ENCODE results near the gene RBBP8NL. TPM values are rescaled to one million over a fixed set of nuclear protein-coding genes. Genes with fewer than 3 reads are reported as not detected.
A peak's percentile ranks its signal among the peaks of the same experiment; 100 is the strongest.

The RBBP8NL gene
- total RNA-seq, 1 donor from 2014 or later = not detected

DNA sequence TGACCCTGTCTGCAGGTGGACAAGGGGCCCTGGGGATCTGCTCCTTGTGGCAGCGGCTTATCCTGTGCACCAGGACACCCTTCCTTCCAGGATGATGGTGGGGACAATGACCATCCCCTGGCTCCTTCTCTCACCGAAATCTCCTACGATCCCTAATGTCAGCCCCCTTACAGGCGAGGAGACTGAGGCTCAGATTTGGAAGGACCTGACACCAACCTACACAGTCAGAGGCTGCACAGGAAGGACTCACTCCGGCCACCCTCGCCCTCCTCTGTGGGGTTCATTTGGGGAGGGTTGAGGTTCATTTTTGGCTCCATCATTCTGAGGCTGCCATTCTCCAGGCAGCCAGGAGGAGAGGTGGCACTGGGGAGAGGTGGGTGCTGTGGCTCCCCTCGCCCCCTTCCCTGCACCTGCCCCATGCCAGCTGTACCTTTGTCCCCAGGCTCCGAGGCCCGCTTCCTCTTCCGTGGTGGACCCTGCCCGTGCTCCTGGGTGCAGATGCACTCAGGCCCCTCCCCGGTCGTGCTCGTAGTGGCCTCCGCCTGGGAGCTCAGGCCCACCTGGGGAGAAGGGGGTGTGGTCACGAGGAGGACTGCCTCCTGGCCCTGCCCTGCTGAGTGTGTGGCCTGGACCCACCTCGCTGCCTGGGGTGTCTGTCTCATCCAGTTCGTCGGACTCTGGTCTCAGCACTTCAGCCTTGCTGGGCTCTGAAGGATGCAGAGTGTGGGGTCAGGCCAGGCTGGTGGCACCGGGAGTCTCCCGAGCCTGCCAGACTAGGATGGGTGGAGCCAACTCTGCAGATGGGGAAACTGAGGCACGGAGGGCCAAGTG, 14.9 kb downstream of the RBBP8NL start:
- ATAC-seq = no peak
- no peak for DNase-seq
- intact Hi-C loops (cut with micrococcal nuclease) = no loop called here

DNA sequence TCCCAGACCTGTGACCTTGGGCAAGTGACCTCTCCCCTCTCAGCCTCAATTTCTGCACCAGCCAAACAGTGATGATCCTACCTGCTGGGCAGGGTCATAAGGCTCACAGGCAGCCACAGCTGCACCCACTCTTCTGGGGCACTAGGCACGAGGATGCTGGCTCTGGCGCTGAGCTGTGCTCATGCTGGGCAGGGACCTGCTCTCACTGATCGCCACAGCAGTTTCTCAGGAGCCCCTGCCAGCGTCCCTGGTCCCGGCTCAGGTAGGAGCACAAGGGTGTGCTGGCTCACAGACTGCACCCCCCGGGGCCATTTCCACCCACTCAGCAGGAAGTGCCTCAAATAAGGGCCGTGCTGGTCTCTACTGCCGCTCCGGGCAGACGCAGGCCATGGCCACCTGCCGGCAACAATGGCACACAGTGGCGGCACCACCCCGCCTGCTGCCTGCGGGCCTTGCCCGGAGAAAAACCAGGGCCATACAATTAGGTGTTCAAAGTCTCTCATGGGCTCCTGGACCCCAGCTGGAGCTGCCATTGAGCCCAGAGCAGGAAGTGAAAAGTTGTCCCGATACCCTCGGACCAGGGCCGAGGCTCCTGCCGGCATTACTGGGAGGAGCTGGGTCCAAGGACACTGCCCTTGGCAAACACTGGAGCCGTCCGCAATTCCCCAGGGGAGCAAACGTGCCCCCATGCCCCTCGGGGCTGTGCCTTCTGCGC, 15.7 kb downstream of the RBBP8NL start:
- ATAC-seq = no peak
- no peak for DNase-seq
- intact Hi-C loops (cut with micrococcal nuclease) = no loop called here

DNA sequence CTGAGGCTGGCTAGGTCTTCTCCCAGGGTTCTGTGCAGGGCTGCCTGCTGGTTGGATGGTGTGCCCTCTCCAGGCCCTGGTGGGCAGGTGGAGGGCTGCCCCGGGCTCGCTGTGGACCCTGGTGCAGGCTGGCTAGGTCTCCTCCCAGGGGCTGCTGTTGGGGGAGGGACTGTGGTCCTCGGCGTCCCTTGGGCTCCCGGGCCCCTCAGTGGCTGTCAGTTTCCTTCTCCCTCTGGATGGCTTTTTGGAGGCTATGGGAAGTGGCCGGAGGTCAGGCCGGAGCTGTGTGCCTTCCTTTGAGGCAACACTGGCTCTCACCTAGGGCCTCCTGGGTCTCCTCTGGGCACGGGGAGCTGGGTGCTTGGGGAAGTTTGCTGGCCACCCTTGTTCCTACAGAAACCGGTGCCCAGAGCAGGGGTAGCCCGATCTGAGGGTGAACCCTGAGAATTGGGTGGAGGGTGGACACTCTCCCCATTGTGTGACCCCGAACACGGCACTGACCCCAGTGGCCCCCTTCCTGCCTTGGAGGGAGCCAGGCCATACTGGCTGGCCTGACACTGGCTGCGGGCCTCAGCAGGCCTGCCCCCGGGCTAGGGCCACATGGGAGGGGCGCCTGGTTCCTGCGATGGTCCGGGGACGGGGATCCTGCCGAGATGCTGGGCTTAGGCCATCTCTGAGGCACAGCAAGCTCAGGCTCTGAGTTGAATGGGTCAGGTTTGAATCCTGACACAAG, 16.4 kb downstream of the RBBP8NL start:
- DNase-seq (no peak), ATAC-seq (no peak)
- intact Hi-C loops (cut with micrococcal nuclease) = no loop called here

GRCh38 chr20:62409931-62410745, 17.2 kb downstream of the RBBP8NL start:
- DNase-seq (peak; percentile 72), ATAC-seq (peak; percentile 37)
- intact Hi-C loops (cut with micrococcal nuclease) = no loop called here

DNA sequence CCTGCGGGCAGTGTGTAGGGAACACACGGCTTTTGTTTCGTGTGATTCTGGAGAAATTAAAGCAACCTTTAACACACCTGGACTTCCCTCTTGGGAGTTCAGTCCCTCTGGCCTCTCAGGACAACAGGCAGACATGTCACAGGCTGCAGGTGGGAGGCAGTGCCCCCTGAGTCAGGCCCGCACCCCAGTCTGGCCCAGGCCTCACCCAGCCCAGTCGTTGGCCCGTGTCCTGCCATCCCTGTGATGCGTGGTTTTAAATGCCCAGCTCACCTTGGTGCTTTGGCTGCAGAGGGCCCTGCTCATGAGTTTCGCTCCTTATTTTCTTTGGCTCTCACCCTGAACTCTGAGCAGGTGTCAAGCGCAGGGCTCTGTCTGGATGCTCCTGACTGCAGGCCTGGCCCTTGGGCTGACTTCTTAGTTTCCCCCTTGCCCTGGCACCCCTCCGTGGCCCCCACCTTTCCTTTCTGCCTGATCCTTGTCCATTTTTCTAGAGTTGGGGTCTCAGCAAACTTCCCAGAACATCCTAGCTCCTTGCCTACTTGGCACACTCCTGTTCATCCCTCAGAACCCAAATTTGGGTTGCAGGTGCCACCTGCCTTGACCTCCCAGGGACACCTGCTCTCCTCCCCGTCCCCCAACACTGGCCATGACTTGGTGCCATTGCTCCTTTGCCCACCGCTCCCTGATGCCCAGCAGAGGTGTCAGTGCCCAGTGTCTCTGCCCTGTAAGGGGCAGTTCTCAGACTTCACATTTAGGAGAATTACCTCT, 18.1 kb downstream of the RBBP8NL start:
- ATAC-seq = no peak
- intact Hi-C loops (cut with micrococcal nuclease) = no loop called here
- no peak for DNase-seq

GRCh38 chr20:62408640-62409039, 18.7 kb downstream of the RBBP8NL start:
- ATAC-seq (no peak), DNase-seq (no peak)
- intact Hi-C loops (cut with micrococcal nuclease) = no loop called here

DNA sequence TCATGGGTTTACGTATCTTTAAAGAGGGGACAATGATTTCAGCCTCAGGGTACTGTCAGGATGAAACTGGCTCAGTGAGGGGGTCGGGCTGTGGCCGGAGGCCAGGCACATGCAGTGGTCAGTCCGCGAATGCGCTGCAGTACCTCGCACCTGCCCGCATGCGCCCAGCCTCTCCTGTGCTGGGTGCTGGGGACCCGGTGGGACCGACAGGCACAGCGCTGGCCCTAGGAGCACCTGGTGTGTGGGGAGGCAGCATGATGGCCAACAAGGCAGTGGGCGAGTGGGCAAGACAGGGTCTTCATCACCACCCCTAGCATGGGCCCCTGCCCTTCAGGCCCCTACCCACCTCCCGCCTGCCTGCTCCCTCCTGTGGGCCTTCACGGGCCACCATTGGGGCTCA, 19.3 kb downstream of the RBBP8NL start:
- intact Hi-C loops (cut with micrococcal nuclease) = no loop called here
- DNase-seq = no peak

GRCh38 chr20:62407221-62407992, 19.9 kb downstream of the RBBP8NL start, which contains the start of gene CABLES2:
Gene CABLES2, minus strand, starts transcription at chr20:62407285. Its CDS starts 9 bp downstream, at chr20:62407276.
- peak; percentile 97 for DNase-seq
- peak; percentile 88 for ATAC-seq
- intact Hi-C loops (cut with micrococcal nuclease) = no loop called here

More for the DNA sequence above, 19.3 kb downstream of the RBBP8NL start:
- ATAC-seq = no peak

DNA sequence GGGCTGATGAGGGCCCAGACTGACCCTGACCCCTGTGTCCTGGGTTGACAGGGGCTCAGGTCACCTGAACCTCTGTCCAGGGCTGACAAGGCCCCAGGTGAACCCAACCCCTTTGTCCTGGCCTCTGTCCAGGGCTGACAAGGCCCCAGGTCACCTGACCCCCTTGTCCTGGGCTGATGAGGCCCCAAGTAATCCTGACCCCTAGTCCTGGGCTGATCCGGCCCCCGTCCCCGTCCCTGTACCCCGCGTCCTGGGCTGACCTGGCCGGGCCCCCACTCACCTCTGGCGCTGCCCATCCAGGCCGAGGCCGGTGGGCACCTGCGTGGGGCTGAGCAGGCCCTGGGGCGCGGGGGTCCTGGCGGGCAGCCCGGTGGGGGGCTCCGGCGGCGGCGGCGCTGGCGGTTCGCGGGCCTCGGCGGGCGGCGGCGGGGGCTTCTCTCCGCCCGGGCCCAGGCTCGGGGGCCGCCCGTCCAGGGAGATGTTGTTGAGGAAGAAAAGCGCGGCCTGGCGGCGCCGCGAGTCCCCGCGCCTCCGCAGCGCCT, 20.6 kb downstream of the RBBP8NL start:
- ATAC-seq (no peak), DNase-seq (no peak)
- intact Hi-C loops (cut with micrococcal nuclease) = no loop called here

- DNase-seq (no peak), ATAC-seq (peak; percentile 41)
- intact Hi-C loops (cut with micrococcal nuclease) = no loop called here
Observed at GRCh38 chr20:62405981-62406513, 21.3 kb downstream of the RBBP8NL start.

DNA sequence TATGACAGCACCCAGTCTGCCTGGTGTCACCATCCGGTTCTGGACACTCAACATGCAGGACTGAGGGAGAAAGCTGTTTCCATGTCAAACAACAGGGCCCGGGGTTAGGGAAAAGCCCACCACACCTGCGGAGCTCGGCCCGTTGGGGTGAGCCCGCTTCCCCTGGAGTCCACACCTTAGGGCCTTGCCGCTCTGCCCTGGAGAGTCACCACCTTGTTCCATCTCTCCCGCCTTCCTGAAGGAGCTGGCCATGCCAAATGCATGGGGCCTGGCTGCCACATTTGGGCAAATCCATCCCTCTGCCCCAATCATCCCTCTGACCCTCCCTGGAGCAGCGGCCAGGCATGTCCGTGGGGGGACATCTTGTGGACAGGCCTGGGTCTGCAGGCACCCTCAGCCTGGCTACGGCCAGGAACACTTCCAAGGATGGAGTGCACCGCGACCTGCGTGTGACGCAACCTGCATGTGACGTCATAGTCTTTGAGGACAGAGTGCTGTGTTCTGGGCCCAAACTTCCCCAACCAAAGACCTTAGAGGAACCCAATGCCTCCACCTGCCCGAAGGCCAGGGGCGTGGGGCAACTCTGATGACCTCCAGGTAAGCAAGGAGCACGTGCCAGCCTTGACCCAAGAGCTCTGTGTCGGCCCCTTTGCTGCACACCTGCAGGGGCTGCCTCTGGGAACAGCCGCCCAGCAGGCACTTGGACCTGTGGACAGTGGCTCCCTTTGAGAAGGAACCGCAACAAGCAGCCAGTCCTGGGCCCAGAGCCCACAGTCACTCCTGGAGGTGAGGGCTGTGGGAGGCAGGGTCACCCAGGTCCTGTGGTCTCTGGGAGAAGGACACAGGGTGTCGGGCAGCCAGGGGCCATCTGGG, 22.0 kb downstream of the RBBP8NL start:
- intact Hi-C loops (cut with micrococcal nuclease) = no loop called here
- DNase-seq (peak; percentile 67), ATAC-seq (peak; percentile 42)

GRCh38 chr20:62404761-62405107, 22.6 kb downstream of the RBBP8NL start:
- ATAC-seq = no peak
- DNase-seq = no peak
- intact Hi-C loops (cut with micrococcal nuclease) = no loop called here

- ATAC-seq (no peak), DNase-seq (no peak)
- intact Hi-C loops (cut with micrococcal nuclease) = no loop called here
Observed at GRCh38 chr20:62404112-62404665, 23.1 kb downstream of the RBBP8NL start.

GRCh38 chr20:62403331-62403730, 24.0 kb downstream of the RBBP8NL start:
- intact Hi-C loops (cut with micrococcal nuclease) = no loop called here

GRCh38 chr20:62402456-62403150, 24.7 kb downstream of the RBBP8NL start:
- intact Hi-C loops (cut with micrococcal nuclease) = no loop called here
- no peak for DNase-seq
- no peak for ATAC-seq

More at GRCh38 chr20:62403331-62403730, 24.0 kb downstream of the RBBP8NL start:
- ATAC-seq = no peak
- DNase-seq = no peak
